Measurements from ENCODE around the gene SLC11A2. TPM values are rescaled to one million over a fixed set of nuclear protein-coding genes. Genes with fewer than 3 reads are reported as not detected.

Gene SLC11A2
- total and polyA plus RNA-seq, 9 of the 15 experiments (the other 6 are each of a cell fraction or from before 2014, with no cell fraction given), result 21.1 to 54.0 (median 32.9) TPM

DNA sequence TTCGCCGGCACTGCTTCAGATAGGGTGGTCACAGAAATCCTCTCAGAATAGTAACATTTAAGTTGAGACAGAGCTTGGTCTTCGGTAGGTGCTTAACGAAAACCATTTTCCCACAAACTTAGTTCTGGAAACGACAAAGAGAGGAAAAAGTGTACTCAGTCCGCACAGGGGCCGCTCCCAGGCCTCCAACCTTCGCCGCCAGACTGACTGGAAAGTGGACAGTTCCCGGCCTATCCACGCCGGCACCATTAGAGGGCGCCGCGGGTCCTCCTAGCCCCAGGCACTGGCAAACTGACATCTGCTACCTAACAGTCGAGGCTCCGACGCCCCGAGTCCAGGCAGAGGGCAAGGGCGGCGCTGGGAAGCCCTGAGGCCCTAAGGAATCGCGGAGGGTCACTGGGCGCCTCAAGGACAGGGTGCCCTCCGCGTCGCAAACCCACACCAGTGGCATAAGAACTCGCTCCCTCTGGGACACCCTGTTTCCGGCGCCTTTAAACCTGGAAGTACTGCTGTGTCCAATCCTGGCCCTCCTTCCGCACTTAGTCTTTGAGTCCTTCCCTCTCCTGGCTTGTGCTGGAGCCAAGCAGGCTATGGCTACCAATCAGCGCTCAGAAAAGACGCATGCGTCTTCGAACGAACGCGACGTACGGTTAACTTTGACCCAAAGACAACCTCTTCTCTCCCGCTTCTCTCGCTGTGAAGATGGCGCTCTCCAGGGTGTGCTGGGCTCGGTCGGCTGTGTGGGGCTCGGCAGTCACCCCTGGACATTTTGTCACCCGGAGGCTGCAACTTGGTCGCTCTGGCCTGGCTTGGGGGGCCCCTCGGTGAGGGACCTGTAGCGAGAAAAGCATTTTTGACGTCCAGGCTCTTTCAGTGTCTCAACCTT is 21.7 kb upstream of the SLC11A2 start, which contains the start of gene LETMD1 (continued):
- no peak for TF ChIP-seq ATF2 (CRISPR knock-in tag; IDR thresholded peaks at IDR 0.05)
- TF ChIP-seq THRAP3 (IDR thresholded peaks at IDR 0.05; ENCODE audit: borderline replicate concordance), result no peak
- TF ChIP-seq PML (IDR thresholded peaks at IDR 0.05; ENCODE audit: low read length), result peak; percentile 79
- TF ChIP-seq L3MBTL2 (IDR thresholded peaks at IDR 0.05), result peak; percentile 98
- peak; percentile 92; the same call in 1 of the 2 replicates for TF ChIP-seq GTF2E2 (tag; IDR thresholded peaks at IDR 0.05)
- no peak for TF ChIP-seq RERE (CRISPR knock-in tag; IDR thresholded peaks at IDR 0.05; ENCODE audit: borderline replicate concordance)
- TF ChIP-seq FOXP1 (CRISPR knock-in tag; IDR thresholded peaks at IDR 0.05), result peak; percentile 86
- TF ChIP-seq, protein P1, sequence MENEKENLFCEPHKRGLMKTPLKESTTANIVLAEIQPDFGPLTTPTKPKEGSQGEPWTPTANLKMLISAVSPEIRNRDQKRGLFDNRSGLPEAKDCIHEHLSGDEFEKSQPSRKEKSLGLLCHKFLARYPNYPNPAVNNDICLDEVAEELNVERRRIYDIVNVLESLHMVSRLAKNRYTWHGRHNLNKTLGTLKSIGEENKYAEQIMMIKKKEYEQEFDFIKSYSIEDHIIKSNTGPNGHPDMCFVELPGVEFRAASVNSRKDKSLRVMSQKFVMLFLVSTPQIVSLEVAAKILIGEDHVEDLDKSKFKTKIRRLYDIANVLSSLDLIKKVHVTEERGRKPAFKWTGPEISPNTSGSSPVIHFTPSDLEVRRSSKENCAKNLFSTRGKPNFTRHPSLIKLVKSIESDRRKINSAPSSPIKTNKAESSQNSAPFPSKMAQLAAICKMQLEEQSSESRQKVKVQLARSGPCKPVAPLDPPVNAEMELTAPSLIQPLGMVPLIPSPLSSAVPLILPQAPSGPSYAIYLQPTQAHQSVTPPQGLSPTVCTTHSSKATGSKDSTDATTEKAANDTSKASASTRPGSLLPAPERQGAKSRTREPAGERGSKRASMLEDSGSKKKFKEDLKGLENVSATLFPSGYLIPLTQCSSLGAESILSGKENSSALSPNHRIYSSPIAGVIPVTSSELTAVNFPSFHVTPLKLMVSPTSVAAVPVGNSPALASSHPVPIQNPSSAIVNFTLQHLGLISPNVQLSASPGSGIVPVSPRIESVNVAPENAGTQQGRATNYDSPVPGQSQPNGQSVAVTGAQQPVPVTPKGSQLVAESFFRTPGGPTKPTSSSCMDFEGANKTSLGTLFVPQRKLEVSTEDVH (IDR thresholded peaks at IDR 0.05; ENCODE audit: low read depth, partially characterized antibody), result peak; percentile 85
- TF ChIP-seq, protein P2, sequence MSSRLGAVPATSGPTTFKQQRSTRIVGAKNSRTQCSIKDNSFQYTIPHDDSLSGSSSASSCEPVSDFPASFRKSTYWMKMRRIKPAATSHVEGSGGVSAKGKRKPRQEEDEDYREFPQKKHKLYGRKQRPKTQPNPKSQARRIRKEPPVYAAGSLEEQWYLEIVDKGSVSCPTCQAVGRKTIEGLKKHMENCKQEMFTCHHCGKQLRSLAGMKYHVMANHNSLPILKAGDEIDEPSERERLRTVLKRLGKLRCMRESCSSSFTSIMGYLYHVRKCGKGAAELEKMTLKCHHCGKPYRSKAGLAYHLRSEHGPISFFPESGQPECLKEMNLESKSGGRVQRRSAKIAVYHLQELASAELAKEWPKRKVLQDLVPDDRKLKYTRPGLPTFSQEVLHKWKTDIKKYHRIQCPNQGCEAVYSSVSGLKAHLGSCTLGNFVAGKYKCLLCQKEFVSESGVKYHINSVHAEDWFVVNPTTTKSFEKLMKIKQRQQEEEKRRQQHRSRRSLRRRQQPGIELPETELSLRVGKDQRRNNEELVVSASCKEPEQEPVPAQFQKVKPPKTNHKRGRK (tag; IDR thresholded peaks at IDR 0.05), result no peak
- TF ChIP-seq CBX2 (IDR thresholded peaks at IDR 0.05; ENCODE audit: insufficient read depth, low read length, poor library complexity, severe bottlenecking), result no peak
- peak in 1 of 2 experiments; percentile 76; a peak in 1 of 4 replicates for TF ChIP-seq HDAC1 (IDR thresholded peaks at IDR 0.05)
- TF ChIP-seq MITF (IDR thresholded peaks at IDR 0.05), result no peak
